K562 (cell line): ENCODE data around the gene LSM4. TPM values are rescaled to one million over a fixed set of nuclear protein-coding genes. Genes with fewer than 3 reads are reported as not detected.

Source experiments
- ARID3B ChIP-seq: fragments of 250-450 bp; sonication (Bioruptor Pico); IDR thresholded peaks from 2 replicates; pipeline ENCODE4 v1.4.0; 2020; ENCODE audit warnings: borderline replicate concordance
- CHD2 ChIP-seq: IDR thresholded peaks from 2 replicates; pipeline ENCODE4 v1.6.1; 2011; ENCODE audit warnings: low read depth, low read length
- CTCF ChIP-seq, 3 experiments: IDR thresholded peaks in 2 of 3; conservative IDR thresholded peaks in 1 of 3; 2 replicates each; pipeline ENCODE4 v1.5.1; 2011 to 2012; ENCODE audit warnings: low read length in 3 of 3, mild to moderate bottlenecking in 3 of 3, control low read depth in 2 of 3, improper control_type of control experiment in 1 of 3, inconsistent platforms in 1 of 3, low read depth in 1 of 3, mixed read lengths in 1 of 3, moderate library complexity in 1 of 3; ENCODE audit not compliant: insufficient read depth in 2 of 3
- POLR2A ChIP-seq: fragments of 450-650 bp; conservative IDR thresholded peaks from 2 replicates; pipeline ENCODE4 v1.6.1; 2016
- POLR2B ChIP-seq: fragments of 450-650 bp; IDR thresholded peaks from 2 replicates; pipeline ENCODE4 v1.6.1; 2018; ENCODE audit warnings: low read depth; ENCODE audit not compliant: partially characterized antibody
- PTRF ChIP-seq: fragments of 450-650 bp; IDR thresholded peaks from 2 replicates; pipeline ENCODE4 v1.6.1; 2016; ENCODE audit warnings: mild to moderate bottlenecking, missing genetic modification characterization, missing compliant biosample characterization
- RCOR1 ChIP-seq, 2 experiments: IDR thresholded peaks; 2 replicates each; pipeline ENCODE4 v1.6.1; 2012; ENCODE audit warnings: low read depth in 2 of 2, low read length in 2 of 2, borderline replicate concordance in 1 of 2, improper control_type of control experiment in 1 of 2
- SAP30 ChIP-seq: fragments of 200-600 bp; sonication (generic); IDR thresholded peaks from 2 replicates; pipeline ENCODE4 v1.6.1; 2012; ENCODE audit warnings: borderline replicate concordance, low read depth, mild to moderate bottlenecking, moderate library complexity, low read length, control low read depth, inconsistent platforms; ENCODE audit not compliant: insufficient read depth, poor library complexity, severe bottlenecking
- U2AF2 ChIP-seq: fragments of 200-400 bp; formaldehyde crosslinking; optimal IDR thresholded peaks from 2 replicates; pipeline ENCODE3; 2017; ENCODE audit warnings: low read depth, mild to moderate bottlenecking, low read length
- ZMIZ1 ChIP-seq, 2 experiments: fragments of 150-350 bp in 1 of 2; IDR thresholded peaks; 2 replicates each; pipeline ENCODE4 v1.6.1; 2012 to 2016; ENCODE audit warnings: low read depth in 2 of 2, low read length in 2 of 2, mild to moderate bottlenecking in 1 of 2, moderate library complexity in 1 of 2
- ZNF79 ChIP-seq: fragments of 250-450 bp; sonication (Bioruptor Pico); IDR thresholded peaks from 2 replicates; pipeline ENCODE4 v1.4.0; 2020; ENCODE audit warnings: low read depth, mild to moderate bottlenecking, moderate library complexity
- polyA plus RNA-seq, 8 experiments: library from polyadenylated mRNA; depleted of rRNA in 4 of 8; stranded (reverse) in 5 of 8; unstranded in 3 of 8; fragments of >200 nt; fragmentation: Nextera tagmentation in 2 of 8; fragmentation: Illumina TruSeq in 1 of 8; extraction: Ambion mirVana in 2 of 8; extraction: Trizol in 1 of 8; gene quantifications; 2 replicates each; pipeline versions ENCODE4 v1.2.1 to v1.2.3, GENCODE V29; 2011 to 2014; ENCODE audit warnings: inconsistent platforms in 1 of 8, missing spikeins in 1 of 8
- total RNA-seq, 7 experiments: library from RNA; depleted of rRNA in 6 of 7; stranded (reverse); fragments of >200 nt in 6 of 7; fragmentation: Illumina TruSeq in 2 of 7; extraction: Trizol in 2 of 7; gene quantifications; 2 replicates each; pipeline versions ENCODE4 v1.2.1 to v1.2.3, GENCODE V29; 2011 to 2021; ENCODE audit warnings: low replicate concordance in 1 of 7
- TF ChIP-seq, protein P1 (sequence below): IDR thresholded peaks from 2 replicates; pipeline ENCODE4 v1.6.1; 2011; ENCODE audit warnings: borderline replicate concordance, low read depth, mild to moderate bottlenecking, moderate library complexity, low read length; ENCODE audit not compliant: insufficient read depth, poor library complexity, severe bottlenecking
- TF ChIP-seq, protein P2 (sequence below): fragments of 450-650 bp; IDR thresholded peaks from 2 replicates; pipeline ENCODE4 v1.6.1; 2016; ENCODE audit warnings: low read depth, mild to moderate bottlenecking, moderate library complexity
- TF ChIP-seq, protein P3 (sequence below): sonication (generic); formaldehyde crosslinking; IDR thresholded peaks from 2 replicates; pipeline ENCODE4 v1.4.0; 2020; ENCODE audit warnings: mild to moderate bottlenecking, missing genetic modification reagents

Gene LSM4
- total and polyA plus RNA-seq, 9 of the 15 experiments (the other 6 are each of a cell fraction or from before 2014, with no cell fraction given) = 11.9 to 763 (median 202) TPM

DNA sequence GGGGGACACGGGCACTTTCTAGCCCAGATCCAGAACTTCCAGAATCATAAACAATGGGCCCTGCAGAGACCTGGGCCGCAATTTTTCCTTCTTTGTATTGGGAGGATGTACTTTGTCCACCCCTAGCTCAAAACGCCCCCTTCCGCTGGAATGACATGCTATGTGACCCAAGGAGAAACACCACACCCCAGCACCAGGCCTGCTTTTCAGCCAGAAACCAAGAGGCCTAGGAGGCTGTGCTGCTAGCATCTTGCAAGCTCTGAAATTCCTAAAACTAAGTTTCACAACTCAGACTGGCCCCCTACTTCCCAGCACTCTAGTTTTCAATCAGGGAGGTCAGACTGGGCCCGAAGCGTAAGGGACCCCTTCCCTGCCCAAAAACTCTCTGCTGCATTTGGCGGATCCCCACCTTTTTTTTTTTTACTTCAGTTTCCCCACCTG, 538 bp downstream of the LSM4 start (continued):
- TF ChIP-seq ARID3B (CRISPR knock-in tag) (no peak), POLR2A (0 out of 2 replicates have a peak, but pooled peaks have one; percentile 17), PTRF (tag) (no peak), CTCF (IDR thresholded peaks at IDR 0.05 in 2 of 3, conservative IDR thresholded peaks at IDR 0.05 in 1 of 3; ENCODE audit: insufficient read depth in 2 of 3, low read depth in 1 of 3, low read length in 3 of 3) (peak; percentile 58 to 63 (median 62)), CHD2 (0 out of 2 replicates have a peak, but pooled peaks have one; percentile 3), ZMIZ1 (IDR thresholded peaks at IDR 0.05; ENCODE audit: low read depth in 2 of 2, low read length in 2 of 2) (no peak), U2AF2 (no peak), SAP30 (peak; percentile 21), ZNF79 (CRISPR knock-in tag) (no peak), RCOR1 (IDR thresholded peaks at IDR 0.05; ENCODE audit: borderline replicate concordance in 1 of 2, low read depth in 2 of 2, low read length in 2 of 2) (peak in 1 of 2 experiments; percentile 82; a peak in 2 of 4 replicates), POLR2B (peak; percentile 27)
- TF ChIP-seq, protein P1, sequence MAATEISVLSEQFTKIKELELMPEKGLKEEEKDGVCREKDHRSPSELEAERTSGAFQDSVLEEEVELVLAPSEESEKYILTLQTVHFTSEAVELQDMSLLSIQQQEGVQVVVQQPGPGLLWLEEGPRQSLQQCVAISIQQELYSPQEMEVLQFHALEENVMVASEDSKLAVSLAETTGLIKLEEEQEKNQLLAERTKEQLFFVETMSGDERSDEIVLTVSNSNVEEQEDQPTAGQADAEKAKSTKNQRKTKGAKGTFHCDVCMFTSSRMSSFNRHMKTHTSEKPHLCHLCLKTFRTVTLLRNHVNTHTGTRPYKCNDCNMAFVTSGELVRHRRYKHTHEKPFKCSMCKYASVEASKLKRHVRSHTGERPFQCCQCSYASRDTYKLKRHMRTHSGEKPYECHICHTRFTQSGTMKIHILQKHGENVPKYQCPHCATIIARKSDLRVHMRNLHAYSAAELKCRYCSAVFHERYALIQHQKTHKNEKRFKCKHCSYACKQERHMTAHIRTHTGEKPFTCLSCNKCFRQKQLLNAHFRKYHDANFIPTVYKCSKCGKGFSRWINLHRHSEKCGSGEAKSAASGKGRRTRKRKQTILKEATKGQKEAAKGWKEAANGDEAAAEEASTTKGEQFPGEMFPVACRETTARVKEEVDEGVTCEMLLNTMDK = peak; percentile 32
- TF ChIP-seq, protein P2, sequence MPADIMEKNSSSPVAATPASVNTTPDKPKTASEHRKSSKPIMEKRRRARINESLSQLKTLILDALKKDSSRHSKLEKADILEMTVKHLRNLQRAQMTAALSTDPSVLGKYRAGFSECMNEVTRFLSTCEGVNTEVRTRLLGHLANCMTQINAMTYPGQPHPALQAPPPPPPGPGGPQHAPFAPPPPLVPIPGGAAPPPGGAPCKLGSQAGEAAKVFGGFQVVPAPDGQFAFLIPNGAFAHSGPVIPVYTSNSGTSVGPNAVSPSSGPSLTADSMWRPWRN = no peak
- TF ChIP-seq, protein P3, sequence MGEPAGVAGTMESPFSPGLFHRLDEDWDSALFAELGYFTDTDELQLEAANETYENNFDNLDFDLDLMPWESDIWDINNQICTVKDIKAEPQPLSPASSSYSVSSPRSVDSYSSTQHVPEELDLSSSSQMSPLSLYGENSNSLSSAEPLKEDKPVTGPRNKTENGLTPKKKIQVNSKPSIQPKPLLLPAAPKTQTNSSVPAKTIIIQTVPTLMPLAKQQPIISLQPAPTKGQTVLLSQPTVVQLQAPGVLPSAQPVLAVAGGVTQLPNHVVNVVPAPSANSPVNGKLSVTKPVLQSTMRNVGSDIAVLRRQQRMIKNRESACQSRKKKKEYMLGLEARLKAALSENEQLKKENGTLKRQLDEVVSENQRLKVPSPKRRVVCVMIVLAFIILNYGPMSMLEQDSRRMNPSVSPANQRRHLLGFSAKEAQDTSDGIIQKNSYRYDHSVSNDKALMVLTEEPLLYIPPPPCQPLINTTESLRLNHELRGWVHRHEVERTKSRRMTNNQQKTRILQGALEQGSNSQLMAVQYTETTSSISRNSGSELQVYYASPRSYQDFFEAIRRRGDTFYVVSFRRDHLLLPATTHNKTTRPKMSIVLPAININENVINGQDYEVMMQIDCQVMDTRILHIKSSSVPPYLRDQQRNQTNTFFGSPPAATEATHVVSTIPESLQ (CRISPR knock-in tag) = no peak
